Activated B cell treated with CpG ODN at 0.5 μM for 24 hours (primary cell): ENCODE results near the gene ANXA2. TPM values are rescaled to one million over a fixed set of nuclear protein-coding genes. Genes with fewer than 3 reads are reported as not detected.

Source experiments
- ATAC-seq: fragments of 200-7000 bp; cut with Tn5 transposase; one replicate; pipeline ENCODE4 v1.10.0; 2021; ENCODE audit warnings: low read depth, mild to moderate bottlenecking, moderate library complexity
- CTCF ChIA-PET: fragments of 350-600 bp; sonication (Branson Sonifier 250); formaldehyde crosslinking; loops from one replicate; lab custom pipeline; 2021; ENCODE audit warnings: antibody characterized with exemption; lab: Charles Lee
- POLR2A ChIA-PET: fragments of 350-600 bp; sonication (Branson Sonifier 250); formaldehyde crosslinking; loops from one replicate; lab custom pipeline; 2021; ENCODE audit warnings: antibody characterized with exemption; lab: Charles Lee
- DNase-seq: peaks from one replicate; pipeline ENCODE4 v3.0.0; 2022
- H3K27ac Mint-ChIP-seq: one replicate; pipeline ENCODE4 v1.8.0; 2020; ENCODE audit warnings: mixed read lengths
- H3K27me3 Mint-ChIP-seq: one replicate; pipeline ENCODE4 v1.8.0; 2021; ENCODE audit warnings: mixed read lengths
- H3K36me3 Mint-ChIP-seq: one replicate; pipeline ENCODE4 v1.8.0; 2021; ENCODE audit warnings: low read depth, mixed read lengths
- H3K4me1 Mint-ChIP-seq: one replicate; pipeline ENCODE4 v1.8.0; 2021; ENCODE audit warnings: mixed read lengths
- H3K4me3 Mint-ChIP-seq: one replicate; pipeline ENCODE4 v1.8.0; 2020; ENCODE audit warnings: mild to moderate bottlenecking, mixed read lengths
- H3K9me3 Mint-ChIP-seq: one replicate; pipeline ENCODE4 v1.8.0; 2020; ENCODE audit warnings: mixed read lengths
- CTCF ChIP-seq: fragments of 200-600 bp; IDR thresholded peaks from one replicate; pipeline ENCODE4 v1.8.0; 2022; ENCODE audit warnings: antibody characterized with exemption, mild to moderate bottlenecking
- intact Hi-C: fragments of 100-400 bp; cut with micrococcal nuclease; formaldehyde crosslinking; loops from one replicate; pipeline ENCODE4 v1.15.1; 2024
- total RNA-seq: library from RNA; stranded (reverse); gene quantifications from 2 replicates; pipeline ENCODE4 v1.2.3, GENCODE V29; 2022

Gene ANXA2
- total RNA-seq, 1 donor from 2014 or later = 218 TPM

GRCh38 chr15:60390871-60391501, 6.8 kb downstream of the ANXA2 start:
- TF ChIP-seq CTCF = no peak
- intact Hi-C loops = loop anchor here (10.0 kb wide), 1 partner anchor 1674 kb away; the partner anchor contains the start of genes C2CD4A and VPS13C
- no peak for ATAC-seq
- Mint-ChIP-seq H3K4me1 (peaks cover 38% of the 10 kb centered on the region), H3K27ac (no peak overlapping the region), H3K4me3 (no peak overlapping the region), H3K9me3 (no peaks in the 10 kb centered on the region), H3K27me3 (no peaks in the 10 kb centered on the region), H3K36me3 (peaks cover 45% of the 10 kb centered on the region)
- ChIA-PET POLR2A (interaction anchor here (0.7 kb wide), 1 partner anchor 19 kb away, joined by 3 read pairs; no protein-coding TSS in a partner anchor), CTCF (no interaction called here)
- DNase-seq = no peak

- no peak for TF ChIP-seq CTCF
- ChIA-PET POLR2A (no interaction called here), CTCF (interaction anchor here (0.9 kb wide), 1 partner anchor 29 kb away, joined by 3 read pairs; no protein-coding TSS in a partner anchor)
- no peaks in the 10 kb centered on the region for H3K27me3 Mint-ChIP-seq
- no peak overlapping the region for H3K4me3 Mint-ChIP-seq
- DNase-seq (no peak), ATAC-seq (no peak)
- peaks cover 31% of the 10 kb centered on the region for H3K4me1 Mint-ChIP-seq
- H3K27ac Mint-ChIP-seq = no peak overlapping the region
- intact Hi-C loops = loop anchor here (10.0 kb wide), 1 partner anchor 1675 kb away; the partner anchor contains the start of genes C2CD4A and VPS13C
- peaks cover 39% of the 10 kb centered on the region for H3K36me3 Mint-ChIP-seq
- no peaks in the 10 kb centered on the region for H3K9me3 Mint-ChIP-seq
Observed at GRCh38 chr15:60390231-60390630, 7.6 kb downstream of the ANXA2 start.

GRCh38 chr15:60389261-60390077, 8.3 kb downstream of the ANXA2 start:
- H3K27me3 Mint-ChIP-seq = no peaks in the 10 kb centered on the region
- CTCF ChIA-PET = interaction anchor here (0.9 kb wide), 1 partner anchor 29 kb away, joined by 3 read pairs; no protein-coding TSS in a partner anchor
- no peak overlapping the region for H3K27ac Mint-ChIP-seq
- H3K9me3 Mint-ChIP-seq = no peaks in the 10 kb centered on the region
- H3K36me3 Mint-ChIP-seq = peaks cover 34% of the 10 kb centered on the region
- no peak for TF ChIP-seq CTCF
- ATAC-seq = no peak
- H3K4me3 Mint-ChIP-seq = no peak overlapping the region
- intact Hi-C loops = loop anchor here (10.0 kb wide), 1 partner anchor 1675 kb away; the partner anchor contains the start of genes C2CD4A and VPS13C
- DNase-seq = no peak
- H3K4me1 Mint-ChIP-seq = peaks cover 26% of the 10 kb centered on the region
- POLR2A ChIA-PET = no interaction called here

GRCh38 chr15:60387321-60387720, 10.5 kb downstream of the ANXA2 start:
- ChIA-PET CTCF (no interaction called here), POLR2A (no interaction called here)
- Mint-ChIP-seq H3K36me3 (peaks cover 34% of the 10 kb centered on the region), H3K9me3 (no peaks in the 10 kb centered on the region), H3K4me3 (no peak overlapping the region), H3K27me3 (no peaks in the 10 kb centered on the region), H3K4me1 (peaks cover 15% of the 10 kb centered on the region), H3K27ac (no peak overlapping the region)
- no peak for TF ChIP-seq CTCF
- ATAC-seq = no peak
- intact Hi-C loops = no loop called here
- no peak for DNase-seq

- H3K27ac Mint-ChIP-seq = no peak overlapping the region
- intact Hi-C loops = no loop called here
- ChIA-PET POLR2A (no interaction called here), CTCF (no interaction called here)
- ATAC-seq (no peak), DNase-seq (no peak)
- no peaks in the 10 kb centered on the region for H3K9me3 Mint-ChIP-seq
- H3K4me1 Mint-ChIP-seq = peaks cover 15% of the 10 kb centered on the region
- H3K4me3 Mint-ChIP-seq = no peak overlapping the region
- no peaks in the 10 kb centered on the region for H3K27me3 Mint-ChIP-seq
- H3K36me3 Mint-ChIP-seq = peaks cover 32% of the 10 kb centered on the region
- TF ChIP-seq CTCF = no peak
Observed at GRCh38 chr15:60386615-60387014, 11.2 kb downstream of the ANXA2 start.
